GM19099 (cell line): ENCODE results near the gene SREBF2.

Source experiments
- POLR2A ChIP-seq: IDR thresholded peaks from 3 replicates; pipeline ENCODE4 v1.6.1; 2011; ENCODE audit warnings: low read depth; ENCODE audit not compliant: insufficient read length; ENCODE audit errors: extremely low read depth

SREBF2 gene

DNA sequence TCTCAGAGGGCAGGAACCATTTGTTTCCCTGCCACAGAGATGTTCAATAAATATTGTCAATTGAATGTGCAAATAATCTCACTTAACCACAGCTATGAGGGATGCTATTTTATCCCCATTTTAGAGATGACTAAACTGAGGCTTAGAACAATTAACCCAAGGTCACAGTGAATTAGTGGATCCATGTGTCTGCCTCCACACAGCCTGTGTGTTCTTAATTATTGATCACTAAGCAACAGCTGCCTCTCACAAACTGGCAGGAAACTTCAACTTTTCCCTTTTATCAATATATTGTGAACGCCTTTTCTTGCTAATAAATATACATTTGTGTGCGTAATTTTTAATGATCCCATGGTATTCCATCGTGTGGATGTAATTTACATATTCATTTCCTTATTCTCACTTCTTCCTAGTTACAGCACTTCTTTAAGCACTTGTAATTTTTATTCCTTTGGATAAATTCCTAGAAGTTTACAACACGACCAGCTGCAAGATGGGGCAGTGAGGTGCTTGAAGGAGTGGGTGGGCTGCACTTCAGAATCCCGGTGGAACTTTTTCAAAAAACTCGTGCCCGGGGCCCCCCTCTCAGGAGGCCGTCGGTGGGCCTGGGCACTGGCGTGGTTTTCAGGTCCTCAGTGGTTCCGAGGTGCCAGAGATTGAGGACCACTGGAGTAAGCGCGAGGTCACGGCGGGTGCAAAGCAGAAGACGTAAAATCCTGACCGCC is 915 bp upstream of the SREBF2 start:
- TF ChIP-seq POLR2A, result no peak

DNA sequence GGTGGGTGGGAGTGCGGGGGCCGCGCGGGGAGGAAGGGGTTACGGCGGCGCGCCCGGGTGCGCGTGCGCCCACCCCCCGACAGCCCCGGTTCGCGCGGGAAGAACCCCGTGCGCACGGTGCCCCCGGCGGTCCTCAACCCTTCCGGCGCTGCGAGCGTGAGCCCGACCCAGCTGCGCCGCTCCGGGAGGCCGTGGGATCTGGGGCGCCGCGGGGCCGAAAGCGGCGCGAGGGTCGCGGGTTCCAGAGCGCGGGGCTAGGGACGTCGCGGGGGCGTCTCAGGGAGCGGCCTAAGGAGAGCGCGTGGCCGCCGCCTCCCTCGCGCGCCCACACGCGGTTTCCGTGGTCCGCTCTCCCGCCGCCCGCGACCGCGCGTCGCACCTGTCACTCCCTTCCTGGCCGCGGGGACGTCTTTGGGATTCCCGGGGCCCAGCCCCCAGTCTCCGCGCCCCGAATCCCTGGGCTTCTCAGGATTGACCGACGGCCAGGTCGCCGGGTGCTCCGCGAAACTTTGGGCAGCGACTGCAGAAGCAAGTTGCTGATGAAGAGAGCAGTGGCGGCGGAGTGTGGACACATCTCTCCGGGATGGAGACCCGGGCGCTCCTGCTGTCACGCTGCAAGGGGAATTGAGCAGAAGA is 582 bp downstream of the SREBF2 start:
- TF ChIP-seq POLR2A, result no peak

DNA sequence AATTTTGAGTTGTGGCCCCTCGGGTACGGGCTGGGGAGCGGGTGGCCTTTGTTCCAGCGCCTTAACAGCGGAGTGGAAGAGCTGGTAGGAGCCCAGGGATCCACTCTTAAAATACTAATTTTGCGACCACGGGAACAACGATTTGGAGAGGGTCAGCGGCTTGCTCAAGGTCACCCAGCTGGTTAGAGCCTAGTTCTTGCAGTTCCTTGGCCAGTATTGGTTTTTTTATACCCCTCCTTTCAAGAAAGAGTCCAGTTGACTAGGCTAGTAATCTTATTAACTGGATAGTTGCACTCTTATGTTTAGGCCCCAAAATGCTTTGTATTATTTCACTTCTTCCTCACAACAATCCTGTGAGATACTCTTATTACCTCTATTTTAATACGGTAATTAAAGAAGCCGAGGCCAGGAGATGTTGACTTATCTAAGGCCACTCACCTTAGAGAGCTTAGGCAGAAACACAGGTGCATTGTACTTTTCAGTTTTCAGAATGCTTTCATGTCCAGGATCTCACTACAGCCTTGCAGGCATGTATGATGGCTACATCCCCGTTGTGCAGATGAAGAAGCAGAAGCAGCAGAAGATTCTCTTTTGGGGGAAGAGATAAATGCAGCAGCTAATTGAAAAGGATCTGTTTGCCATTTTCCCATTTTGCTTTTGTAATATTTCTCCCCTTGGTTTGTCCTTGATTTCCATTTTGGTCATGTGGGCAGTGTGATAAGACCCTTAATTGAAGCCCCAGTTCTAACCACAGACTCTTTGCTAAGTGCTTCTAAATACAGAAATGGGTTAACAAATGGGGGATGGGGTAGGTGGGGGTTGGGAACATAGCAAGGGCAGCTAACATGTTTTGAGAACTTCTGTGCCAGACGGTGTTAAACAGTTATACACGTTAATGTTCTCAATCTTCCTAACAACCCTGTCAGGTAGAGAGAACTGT is 1.4 kb downstream of the SREBF2 start:
- TF ChIP-seq POLR2A, result no peak

DNA sequence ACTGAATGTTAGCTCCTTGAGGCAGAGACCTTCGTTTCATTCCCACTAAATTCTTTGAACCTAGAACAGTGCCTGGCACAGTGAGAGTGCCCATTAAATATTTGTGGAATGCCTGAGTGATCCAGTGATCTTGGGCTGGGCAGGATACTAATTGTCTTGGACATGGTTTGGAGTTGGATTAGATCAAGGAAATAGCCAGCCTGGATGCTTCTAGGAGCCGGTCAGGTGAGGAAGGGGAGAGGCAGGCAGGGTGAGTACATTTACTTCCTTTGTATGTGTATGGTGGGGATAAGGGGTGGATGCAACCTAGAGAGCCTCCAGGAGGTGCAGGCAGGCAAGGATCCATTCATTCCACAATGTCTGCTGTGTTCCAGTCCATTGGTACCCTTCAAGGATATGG is 3.6 kb downstream of the SREBF2 start:
- no peak for TF ChIP-seq POLR2A

DNA sequence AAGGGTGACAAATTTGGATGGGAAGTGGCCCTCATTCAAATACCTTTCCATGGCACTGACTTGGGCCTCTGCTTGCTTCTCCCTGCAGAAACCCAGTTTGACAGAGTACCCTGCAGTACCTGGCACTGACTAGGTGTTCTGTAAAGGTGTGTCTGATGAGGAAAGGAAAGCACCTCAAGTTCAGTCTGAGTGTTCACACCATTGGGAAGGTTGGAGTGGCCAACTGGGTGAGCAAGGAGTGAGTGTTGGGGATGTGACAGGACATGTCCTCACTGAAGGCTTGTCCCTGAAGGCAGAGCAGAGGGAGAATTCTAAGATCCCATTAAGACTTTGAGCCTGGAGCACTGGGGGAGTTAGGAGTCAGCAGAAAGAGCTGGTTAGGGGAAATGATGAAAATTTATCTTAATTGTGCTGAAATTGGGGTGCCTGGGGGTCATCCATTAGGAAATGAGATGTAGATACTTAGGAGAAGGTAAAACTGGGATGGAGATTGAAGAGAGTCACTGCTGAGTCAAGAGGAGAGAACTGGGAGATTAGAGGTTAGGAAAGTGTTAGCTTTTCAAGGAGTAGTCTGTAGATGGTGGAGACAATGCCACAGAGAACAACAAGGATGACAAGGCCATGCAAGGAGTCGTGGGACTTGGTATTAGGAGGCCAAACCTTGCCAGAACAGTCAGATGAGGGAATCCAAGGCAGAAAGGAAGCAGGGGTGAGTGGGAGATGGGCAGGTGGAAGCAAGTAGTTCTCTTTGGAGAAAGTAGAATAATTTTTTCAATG is 6.1 kb downstream of the SREBF2 start:
- TF ChIP-seq POLR2A, result peak; percentile 11

DNA sequence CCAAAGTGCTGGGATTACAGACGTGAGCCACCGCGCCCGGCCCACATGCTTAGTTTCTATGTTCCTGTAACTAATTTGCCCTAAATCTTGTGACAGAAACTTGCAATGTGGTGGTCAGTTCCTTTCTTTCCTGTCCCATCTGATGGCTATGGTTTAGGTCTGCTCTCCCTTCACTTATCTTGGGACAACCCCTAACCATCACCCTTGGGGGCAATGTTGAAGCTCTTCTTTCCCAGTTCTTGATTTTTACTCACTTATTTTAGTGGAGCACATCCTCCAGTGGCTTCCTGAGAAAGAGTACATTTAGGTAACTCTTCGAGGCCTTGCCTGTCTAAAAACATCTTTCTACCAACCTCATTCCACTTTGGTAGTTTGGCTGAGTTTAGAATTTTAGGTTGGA is 7.3 kb downstream of the SREBF2 start:
- TF ChIP-seq POLR2A, result no peak

DNA sequence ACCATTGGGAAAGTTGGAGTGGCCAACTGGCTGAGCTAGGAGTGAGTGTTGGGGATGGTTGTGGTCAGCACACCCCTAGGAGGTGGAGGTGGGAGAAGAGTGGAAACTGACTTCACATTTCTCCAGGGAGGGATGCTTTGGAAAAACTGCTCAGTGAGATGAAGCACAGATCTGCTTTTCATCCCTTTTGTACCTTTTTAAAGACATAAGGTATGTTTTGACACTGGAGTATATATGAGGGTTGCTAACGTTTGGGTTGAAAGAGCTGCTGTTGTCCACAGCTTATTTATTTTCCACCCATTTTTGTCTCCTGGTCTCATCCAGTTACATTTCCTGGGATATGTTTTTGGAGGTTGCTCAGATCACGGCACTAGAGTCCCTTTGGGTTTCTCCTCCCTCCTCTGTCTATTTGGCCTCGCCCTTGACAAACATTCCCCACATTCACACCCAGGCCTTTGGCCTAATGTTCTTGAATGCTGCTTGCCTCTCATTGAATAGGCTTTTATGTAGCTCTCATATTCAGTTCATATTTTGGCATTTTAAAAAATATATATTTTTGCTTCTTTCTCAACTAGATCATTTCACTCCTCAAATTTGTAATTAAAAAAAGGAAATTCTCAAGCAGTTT is 8.3 kb downstream of the SREBF2 start:
- no peak for TF ChIP-seq POLR2A

DNA sequence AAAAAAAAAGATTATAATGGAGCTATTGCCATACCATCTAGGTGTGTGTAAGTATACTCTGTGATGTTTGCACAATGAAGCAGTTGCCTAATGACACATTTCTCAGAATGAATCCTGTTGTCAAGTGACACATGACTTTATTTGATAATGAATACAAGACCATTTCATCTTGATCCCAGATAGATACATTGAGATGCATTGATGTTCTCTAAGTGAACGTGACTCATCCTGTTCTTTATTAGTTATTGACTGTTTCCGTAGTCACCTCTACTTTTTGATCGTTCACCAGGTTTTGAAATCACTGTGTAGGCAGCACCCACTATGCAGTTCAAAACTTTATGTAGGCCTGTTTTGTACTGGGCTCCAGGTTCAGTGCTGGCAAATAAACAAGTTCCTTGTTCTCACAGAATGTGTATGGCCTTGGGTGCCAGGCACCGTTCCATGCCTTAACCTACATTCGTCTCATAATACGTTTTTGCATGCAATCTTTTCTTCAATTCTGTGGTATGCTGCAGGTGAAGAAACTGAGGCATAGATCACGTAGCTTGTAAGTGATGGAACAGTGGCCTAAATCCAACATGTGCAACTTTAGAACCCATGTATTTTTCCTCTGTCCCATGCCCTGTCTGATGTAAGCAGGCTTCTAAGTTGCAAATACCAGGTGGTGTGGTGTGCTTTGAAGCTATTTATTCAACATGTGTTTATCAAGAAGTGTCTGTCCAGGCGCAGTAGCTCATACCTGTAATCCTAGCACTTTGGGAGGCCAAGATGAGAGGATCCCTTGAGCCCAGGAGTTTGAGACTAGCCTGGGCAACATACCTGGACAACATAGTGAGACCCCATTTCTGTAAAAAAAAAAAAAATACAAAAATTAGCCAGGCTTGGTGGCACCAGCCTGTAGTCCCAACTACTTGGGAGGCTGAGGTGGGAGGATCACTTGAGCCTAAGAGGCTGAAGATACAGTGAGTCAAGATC is 10.4 kb downstream of the SREBF2 start:
- TF ChIP-seq POLR2A, result no peak

DNA sequence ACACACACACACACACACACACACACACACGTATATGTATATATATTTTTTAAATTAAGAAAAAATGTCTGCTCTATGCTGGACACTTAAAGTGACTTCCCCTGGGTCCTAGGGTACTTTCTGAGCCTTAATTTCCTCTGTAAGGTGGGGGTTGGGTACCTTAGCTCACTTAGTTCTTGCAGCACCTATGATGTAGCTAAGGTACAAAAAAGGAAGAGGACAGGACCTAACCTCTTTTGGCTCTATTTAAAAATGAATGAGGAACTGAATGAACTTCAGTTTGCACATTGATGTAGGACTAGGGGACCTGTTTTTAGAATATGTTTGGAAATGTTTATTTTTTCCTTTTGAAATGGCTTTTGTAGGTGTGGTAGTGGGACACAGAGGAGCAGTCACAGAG is 11.1 kb downstream of the SREBF2 start:
- no peak for TF ChIP-seq POLR2A

DNA sequence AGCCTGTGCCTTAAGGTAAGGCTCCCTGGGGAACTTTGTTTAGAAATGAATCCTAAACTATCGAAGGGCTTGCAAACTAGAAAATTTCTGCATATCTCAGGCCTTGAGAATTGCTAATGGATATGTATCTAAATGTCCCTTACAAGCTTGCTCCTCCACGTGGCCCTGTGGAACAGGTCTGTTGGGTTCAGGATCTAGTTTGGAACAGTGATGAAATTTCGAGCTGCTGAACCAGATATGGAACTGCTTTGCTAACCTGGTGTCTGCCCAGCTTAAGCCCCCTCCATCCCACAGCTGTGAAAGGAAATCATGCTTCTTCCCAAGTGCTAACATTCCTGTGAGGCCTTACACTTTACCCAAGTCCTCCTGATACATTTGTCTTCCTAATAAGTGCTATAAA is 11.6 kb downstream of the SREBF2 start:
- TF ChIP-seq POLR2A, result no peak

DNA sequence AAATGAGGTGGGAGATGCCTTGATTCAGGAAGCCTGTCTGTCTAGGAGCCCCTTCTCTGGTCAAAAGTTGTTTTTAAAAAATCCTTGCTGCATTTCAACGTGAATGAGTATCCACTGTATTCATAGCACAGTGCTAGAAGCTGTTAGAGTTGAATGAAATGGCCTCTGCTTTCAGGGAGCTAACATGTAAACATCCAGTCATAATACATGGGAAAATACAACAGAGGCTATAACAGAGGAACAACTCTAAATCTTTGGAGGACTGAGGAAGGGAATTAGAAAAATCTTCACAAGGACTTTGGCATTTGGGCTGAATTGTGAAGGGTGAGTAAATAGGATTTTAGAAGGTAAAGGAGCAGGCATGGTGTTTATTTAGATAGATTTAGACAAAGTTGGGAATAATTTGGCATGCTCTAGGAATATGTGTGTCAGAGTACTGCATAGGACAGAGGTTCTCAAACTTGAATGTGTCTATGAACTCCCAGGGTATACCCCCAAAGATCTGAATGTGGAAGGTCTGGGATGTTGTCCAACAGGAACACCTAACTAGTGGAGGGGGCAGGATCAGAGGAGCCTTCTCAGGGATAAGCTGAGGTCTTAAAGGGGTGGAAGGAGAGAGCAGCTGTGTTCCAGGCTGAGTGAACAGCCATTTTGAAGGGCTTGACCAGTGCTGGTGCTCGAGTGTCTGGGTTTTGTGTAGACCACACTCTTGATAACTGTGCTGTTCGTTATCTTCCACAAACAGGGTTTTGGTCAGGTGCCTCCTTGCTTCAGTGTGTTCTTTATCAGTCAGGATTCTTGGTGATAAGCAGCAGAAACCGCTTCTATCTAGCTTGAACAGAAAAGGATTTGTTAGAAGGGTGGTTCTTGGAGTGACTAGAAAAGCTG is 12.7 kb downstream of the SREBF2 start:
- TF ChIP-seq POLR2A, result no peak

DNA sequence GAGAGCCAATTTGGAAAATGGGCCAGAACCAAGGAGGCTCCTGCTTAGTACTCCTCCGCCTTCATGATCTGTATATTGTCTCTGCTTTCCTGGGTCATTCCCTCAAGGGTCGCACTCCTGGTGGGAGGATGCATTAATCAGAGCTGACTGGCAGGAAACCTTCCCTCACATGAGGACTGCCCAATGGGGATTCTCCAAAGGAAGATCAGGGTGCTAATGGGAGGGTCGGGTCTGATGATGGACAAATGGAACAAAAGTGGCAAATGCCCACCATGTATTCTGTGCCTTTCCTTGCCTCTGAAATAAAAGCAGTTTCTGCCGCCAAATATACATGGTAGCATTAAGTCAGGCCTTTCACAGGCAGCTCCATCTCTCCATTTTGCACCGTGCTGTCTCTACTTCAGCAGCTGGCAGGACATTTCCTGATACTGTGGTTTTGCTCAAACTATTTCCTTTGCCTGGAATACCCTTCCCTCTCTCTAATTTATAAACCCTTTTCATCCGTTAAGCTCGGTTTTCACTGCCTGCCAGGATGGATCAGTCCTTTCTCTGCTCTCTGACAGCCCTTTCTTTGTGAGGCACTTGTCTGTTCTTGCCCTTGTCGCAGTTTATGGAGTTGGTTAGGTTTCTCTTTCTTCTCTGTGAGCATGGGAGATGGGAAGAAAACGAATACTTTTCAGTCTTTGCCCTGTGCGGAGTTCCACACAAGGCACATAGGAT is 13.5 kb downstream of the SREBF2 start:
- TF ChIP-seq POLR2A, result no peak
